Panc1 (cell line): ENCODE results near the gene SNURF. TPM values are rescaled to one million over a fixed set of nuclear protein-coding genes. Genes with fewer than 3 reads are reported as not detected.

Experiments used
- total RNA-seq: library from RNA; stranded (reverse); gene quantifications from one replicate; pipeline ENCODE4 v1.2.1, GENCODE V29; 2021; ENCODE audit not compliant: unreplicated experiment

The SNURF gene
- total RNA-seq, 1 experiment from 2014 or later: 13.7 TPM

Other genes with a start within 250 kb of the SNURF start
- gene SNRPN, start within 50 bp of the SNURF start, total RNA-seq: 75.1 TPM